Epithelial cell of alveolus of lung (primary cell): Measurements from ENCODE around the gene TLR7. TPM values are rescaled to one million over a fixed set of nuclear protein-coding genes. Genes with fewer than 3 reads are reported as not detected.

ENCODE experiments used
- total RNA-seq: library from RNA; depleted of rRNA; stranded (reverse); fragments of >200 nt; gene quantifications from 2 replicates; pipeline ENCODE4 v1.2.1, GENCODE V29; 2015

TLR7 gene
- under 0.01 TPM in 1 of 2 replicates, not detected in the other for total RNA-seq

GRCh38 chrX:12866451-12867377 lies at the start of gene TLR7:
Gene TLR7, plus strand, starts transcription at chrX:12867072. Its CDS starts 507 bp downstream, at chrX:12867579.

DNA sequence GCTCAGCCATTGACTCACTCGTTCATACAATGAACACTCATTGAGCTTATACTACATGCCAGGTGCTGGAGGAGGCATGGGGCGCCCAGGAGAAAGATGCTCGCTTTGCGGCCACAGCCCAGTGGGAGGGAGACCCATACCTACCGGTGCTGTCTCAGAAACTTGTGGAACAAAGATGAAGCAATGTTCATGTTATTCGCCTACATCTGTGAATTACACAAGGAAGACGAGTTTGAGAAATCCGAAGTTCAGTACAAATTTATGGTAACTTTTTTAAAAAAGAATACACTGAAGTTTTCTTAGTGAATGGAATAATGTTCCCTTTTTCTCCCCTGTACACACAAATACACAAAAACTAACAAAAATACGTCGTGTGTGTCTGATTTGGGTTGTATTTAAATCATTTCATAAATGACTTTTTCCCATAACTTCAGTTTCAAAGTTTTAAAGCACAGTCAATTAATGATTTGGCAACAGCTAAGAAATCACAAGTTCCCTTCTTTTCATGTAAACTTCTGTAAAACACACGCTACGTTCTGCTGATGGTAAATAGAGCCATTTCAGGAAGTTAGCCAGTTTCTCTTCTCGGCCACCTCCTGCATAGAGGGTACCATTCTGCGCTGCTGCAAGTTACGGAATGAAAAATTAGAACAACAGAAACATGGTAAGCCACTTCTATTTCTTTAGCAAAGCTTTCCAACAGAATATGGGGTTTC lies 39.3 kb downstream of the TLR7 start, which contains the start of gene TLR8:
TSS of gene TLR8 (plus strand) at position 575 of the 716 bp plus-strand sequence. CDS start at position 662, 87 bp downstream.

Other genes with a start within 250 kb of the TLR7 start
- 18.5 and 30.8 TPM in 2 replicates for gene PRPS2, start 75.7 kb upstream of the TLR7 start, total RNA-seq
- not detected in 2 replicates for gene TLR8, start 39.5 kb downstream of the TLR7 start, total RNA-seq
- gene TMSB4X, start 108.0 kb downstream of the TLR7 start, total RNA-seq = 2,125 and 5,151 TPM in 2 replicates
- gene FAM9C, start 177.5 kb downstream of the TLR7 start, total RNA-seq = not detected in 2 replicates